Measurements from ENCODE around the gene MRS2. TPM values are rescaled to one million over a fixed set of nuclear protein-coding genes. Genes with fewer than 3 reads are reported as not detected.

MRS2 gene
- total RNA-seq, 2 donors from 2014 or later = 27.1 to 27.5 TPM

GRCh38 chr6:24451581-24452388 lies 49.0 kb downstream of the MRS2 start:
- no peaks in the 10 kb centered on the region for H3K36me3 ChIP-seq
- H3K9me3 ChIP-seq = no peaks in the 10 kb centered on the region
- H3K4me3 ChIP-seq = no peak overlapping the region
- H3K27me3 ChIP-seq (replicated peaks; ENCODE audit: insufficient read depth) = no peaks in the 10 kb centered on the region
- no peak overlapping the region for H3K27ac ChIP-seq
- no peak for DNase-seq (ENCODE audit: low spot score)
- TF ChIP-seq CTCF (IDR thresholded peaks at IDR 0.05) = no peak
- no peak for TF ChIP-seq POLR2A (IDR thresholded peaks at IDR 0.05)
- no peak for TF ChIP-seq POLR2AphosphoS5 (IDR thresholded peaks at IDR 0.05)
- intact Hi-C loops (cut with DNase I) = no loop called here
- H3K4me1 ChIP-seq (replicated peaks) = no peaks in the 10 kb centered on the region
- 67% methylated on average over 13 of the region's 13 CpGs for WGBS

- intact Hi-C loops (cut with DNase I) = no loop called here
- H3K9me3 ChIP-seq = no peaks in the 10 kb centered on the region
- no peak for DNase-seq (ENCODE audit: low spot score)
- H3K4me1 ChIP-seq (replicated peaks) = no peaks in the 10 kb centered on the region
- no peaks in the 10 kb centered on the region for H3K27me3 ChIP-seq (replicated peaks; ENCODE audit: insufficient read depth)
- WGBS = 99% methylated on average over 10 of the region's 10 CpGs
- no peak overlapping the region for H3K27ac ChIP-seq
- TF ChIP-seq POLR2A (IDR thresholded peaks at IDR 0.05) = no peak
- no peak for TF ChIP-seq POLR2AphosphoS5 (IDR thresholded peaks at IDR 0.05)
- no peak for TF ChIP-seq CTCF (IDR thresholded peaks at IDR 0.05)
- no peaks in the 10 kb centered on the region for H3K36me3 ChIP-seq
- H3K4me3 ChIP-seq = no peak overlapping the region
Measured at GRCh38 chr6:24453921-24454320, 51.2 kb downstream of the MRS2 start.

GRCh38 chr6:24454452-24454851 lies 51.7 kb downstream of the MRS2 start:
- intact Hi-C loops (cut with DNase I) = no loop called here
- H3K36me3 ChIP-seq = no peaks in the 10 kb centered on the region
- WGBS = 82% methylated on average over 5 of the region's 5 CpGs

GRCh38 chr6:24455061-24455460 lies 52.3 kb downstream of the MRS2 start:
- Histone ChIP-seq H3K4me3 (no peak overlapping the region), H3K4me1 (replicated peaks) (no peaks in the 10 kb centered on the region), H3K27ac (no peak overlapping the region), H3K27me3 (replicated peaks; ENCODE audit: insufficient read depth) (no peaks in the 10 kb centered on the region), H3K36me3 (no peaks in the 10 kb centered on the region), H3K9me3 (no peaks in the 10 kb centered on the region)
- DNase-seq (ENCODE audit: low spot score) = no peak
- intact Hi-C loops (cut with DNase I) = no loop called here
- TF ChIP-seq CTCF (IDR thresholded peaks at IDR 0.05) (no peak), POLR2A (IDR thresholded peaks at IDR 0.05) (no peak), POLR2AphosphoS5 (IDR thresholded peaks at IDR 0.05) (no peak)
- 84% methylated on average over 4 of the region's 4 CpGs for WGBS

More at GRCh38 chr6:24454452-24454851, 51.7 kb downstream of the MRS2 start:
- H3K4me3 ChIP-seq = no peak overlapping the region
- H3K27ac ChIP-seq = no peak overlapping the region
- H3K27me3 ChIP-seq (replicated peaks; ENCODE audit: insufficient read depth) = no peaks in the 10 kb centered on the region
- H3K4me1 ChIP-seq (replicated peaks) = no peaks in the 10 kb centered on the region
- no peaks in the 10 kb centered on the region for H3K9me3 ChIP-seq
- no peak for DNase-seq (ENCODE audit: low spot score)
- TF ChIP-seq POLR2A (IDR thresholded peaks at IDR 0.05) (no peak), CTCF (IDR thresholded peaks at IDR 0.05) (no peak), POLR2AphosphoS5 (IDR thresholded peaks at IDR 0.05) (no peak)

- H3K36me3 ChIP-seq = no peaks in the 10 kb centered on the region
- TF ChIP-seq POLR2A (IDR thresholded peaks at IDR 0.05) = no peak
- TF ChIP-seq POLR2AphosphoS5 (IDR thresholded peaks at IDR 0.05) = no peak
- TF ChIP-seq CTCF (IDR thresholded peaks at IDR 0.05) = no peak
- H3K9me3 ChIP-seq = no peaks in the 10 kb centered on the region
- H3K4me1 ChIP-seq (replicated peaks) = no peaks in the 10 kb centered on the region
- intact Hi-C loops (cut with DNase I) = no loop called here
- no peak for DNase-seq (ENCODE audit: low spot score)
- WGBS = 70% methylated on average over 4 of the region's 4 CpGs
- no peak overlapping the region for H3K4me3 ChIP-seq
- no peaks in the 10 kb centered on the region for H3K27me3 ChIP-seq (replicated peaks; ENCODE audit: insufficient read depth)
- no peak overlapping the region for H3K27ac ChIP-seq
Measured at GRCh38 chr6:24458134-24458533, 55.4 kb downstream of the MRS2 start.
